HepG2 (cell line): ENCODE results near the gene PKNOX2. TPM values are rescaled to one million over a fixed set of nuclear protein-coding genes. Genes with fewer than 3 reads are reported as not detected.
A peak's percentile ranks its signal among the peaks of the same experiment; 100 is the strongest.

Source experiments
- CEBPG ChIP-seq: IDR thresholded peaks from 2 replicates; pipeline ENCODE4 v1.6.1; 2016
- ELF4 ChIP-seq: sonication (generic); formaldehyde crosslinking; IDR thresholded peaks from 2 replicates; pipeline ENCODE4 v1.5.0; 2020; ENCODE audit warnings: missing genetic modification reagents, mild to moderate bottlenecking, moderate library complexity, borderline replicate concordance
- GATAD2A ChIP-seq: IDR thresholded peaks from 2 replicates; pipeline ENCODE4 v1.6.1; 2016
- HOMEZ ChIP-seq: IDR thresholded peaks from 2 replicates; pipeline ENCODE4 v1.6.1; 2016; ENCODE audit warnings: low read depth
- KLF12 ChIP-seq: sonication (generic); formaldehyde crosslinking; IDR thresholded peaks from 2 replicates; pipeline ENCODE4 v1.4.0; 2020; ENCODE audit warnings: missing genetic modification reagents, borderline replicate concordance
- MAFF ChIP-seq: IDR thresholded peaks from 2 replicates; pipeline ENCODE4 v1.6.1; 2011; ENCODE audit warnings: low read depth, low read length, improper control_type of control experiment
- MIXL1 ChIP-seq: IDR thresholded peaks from 2 replicates; pipeline ENCODE4 v1.6.1; 2016
- SALL1 ChIP-seq: sonication (generic); formaldehyde crosslinking; IDR thresholded peaks from 2 replicates; pipeline ENCODE4 v1.8.0; 2022; ENCODE audit warnings: mild to moderate bottlenecking, missing genetic modification reagents
- SIX4 ChIP-seq: sonication (generic); formaldehyde crosslinking; IDR thresholded peaks from 2 replicates; pipeline ENCODE4 v1.4.0; 2020; ENCODE audit warnings: missing genetic modification reagents
- SOX13 ChIP-seq, 3 experiments: fragments of 450-650 bp in 1 of 3; sonication (generic) in 1 of 3; formaldehyde crosslinking in 1 of 3; IDR thresholded peaks in 2 of 3; conservative IDR thresholded peaks in 1 of 3; 2 replicates each; pipeline versions ENCODE4 v1.5.0 to v1.6.1; 2016 to 2020; ENCODE audit warnings: antibody characterized with exemption in 1 of 3, mild to moderate bottlenecking in 1 of 3, missing compliant biosample characterization in 1 of 3, missing genetic modification reagents in 1 of 3, moderate library complexity in 1 of 3
- ZNF253 ChIP-seq: sonication (generic); formaldehyde crosslinking; IDR thresholded peaks from 2 replicates; pipeline ENCODE4 v1.8.0; 2022; ENCODE audit warnings: mild to moderate bottlenecking, missing genetic modification reagents, borderline replicate concordance
- ZNF317 ChIP-seq: sonication (generic); formaldehyde crosslinking; IDR thresholded peaks from 2 replicates; pipeline ENCODE4 v1.5.0; 2020; ENCODE audit warnings: mild to moderate bottlenecking, missing genetic modification reagents
- ZNF333 ChIP-seq: sonication (generic); formaldehyde crosslinking; IDR thresholded peaks from 2 replicates; pipeline ENCODE4 v1.4.0; 2020; ENCODE audit warnings: mild to moderate bottlenecking, missing genetic modification reagents, borderline replicate concordance
- ZNF646 ChIP-seq: sonication (generic); formaldehyde crosslinking; IDR thresholded peaks from 2 replicates; pipeline ENCODE4 v1.9.0; 2021; ENCODE audit warnings: mild to moderate bottlenecking, missing genetic modification reagents
- ZNF652 ChIP-seq: IDR thresholded peaks from 2 replicates; pipeline ENCODE4 v1.6.1; 2016; ENCODE audit warnings: low read depth, borderline replicate concordance
- ZSCAN20 ChIP-seq: sonication (generic); formaldehyde crosslinking; IDR thresholded peaks from 2 replicates; pipeline ENCODE4 v1.4.0; 2020; ENCODE audit warnings: missing genetic modification reagents, mild to moderate bottlenecking, borderline replicate concordance
- polyA plus RNA-seq, 8 experiments: library from polyadenylated mRNA; depleted of rRNA in 3 of 8; stranded (reverse) in 7 of 8; unstranded in 1 of 8; fragments of >200 nt; fragmentation: Illumina TruSeq in 4 of 8; extraction: Trizol in 4 of 8; gene quantifications; 2 replicates each; pipeline versions ENCODE4 v1.2.1 to v1.2.3, GENCODE V29; 2011 to 2016; ENCODE audit warnings: low read depth in 4 of 8, missing spikeins in 1 of 8, mixed read lengths in 1 of 8; ENCODE audit not compliant: insufficient read depth in 1 of 8
- total RNA-seq, 5 experiments: library from RNA; depleted of rRNA; stranded (reverse); fragments of >200 nt; fragmentation: Illumina TruSeq; extraction: Trizol; gene quantifications; 2 replicates each; pipeline ENCODE4 v1.2.3, GENCODE V29; 2016; ENCODE audit warnings: low read depth in 1 of 5
- TF ChIP-seq, protein P1 (sequence below): sonication (generic); formaldehyde crosslinking; IDR thresholded peaks from 2 replicates; pipeline ENCODE4 v1.4.0; 2020; ENCODE audit warnings: mild to moderate bottlenecking, low read depth, missing genetic modification reagents
- TF ChIP-seq, protein P2 (sequence below): sonication (generic); formaldehyde crosslinking; IDR thresholded peaks from 2 replicates; pipeline ENCODE4 v1.5.1; 2020; ENCODE audit warnings: missing genetic modification reagents, mild to moderate bottlenecking, borderline replicate concordance

Gene PKNOX2
- total and polyA plus RNA-seq, 2 of the 13 experiments (the other 11 are each of a cell fraction or from before 2014, with no cell fraction given), result not detected

DNA sequence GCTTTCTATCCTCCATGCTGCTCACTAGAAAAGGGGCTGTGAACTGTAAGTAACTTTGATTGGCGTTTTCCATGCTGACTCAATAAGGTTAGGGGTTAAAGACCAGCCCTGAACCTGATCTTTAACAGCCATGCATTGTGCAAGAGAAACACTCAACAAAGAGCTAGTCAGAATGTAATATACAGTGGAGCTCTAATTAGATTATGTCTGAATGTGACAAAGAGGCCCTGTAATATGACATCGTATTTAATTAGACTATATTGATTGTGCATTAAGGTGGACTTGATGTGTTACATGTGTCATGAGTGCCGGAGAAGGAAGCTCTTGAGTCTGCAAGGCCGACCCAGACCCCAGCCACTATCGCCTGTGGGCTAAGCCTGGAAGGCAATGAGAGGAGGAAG, 70.5 kb downstream of the PKNOX2 start (continued):
- no peak for TF ChIP-seq KLF12 (CRISPR knock-in tag)
- TF ChIP-seq CEBPG (CRISPR knock-in tag), result peak; percentile 85
- TF ChIP-seq MAFF, result no peak
- 0 out of 2 replicates have a peak, but pooled peaks have one; percentile 41 for TF ChIP-seq SIX4 (CRISPR knock-in tag)
- TF ChIP-seq ZNF646, result no peak
- TF ChIP-seq, protein P1, sequence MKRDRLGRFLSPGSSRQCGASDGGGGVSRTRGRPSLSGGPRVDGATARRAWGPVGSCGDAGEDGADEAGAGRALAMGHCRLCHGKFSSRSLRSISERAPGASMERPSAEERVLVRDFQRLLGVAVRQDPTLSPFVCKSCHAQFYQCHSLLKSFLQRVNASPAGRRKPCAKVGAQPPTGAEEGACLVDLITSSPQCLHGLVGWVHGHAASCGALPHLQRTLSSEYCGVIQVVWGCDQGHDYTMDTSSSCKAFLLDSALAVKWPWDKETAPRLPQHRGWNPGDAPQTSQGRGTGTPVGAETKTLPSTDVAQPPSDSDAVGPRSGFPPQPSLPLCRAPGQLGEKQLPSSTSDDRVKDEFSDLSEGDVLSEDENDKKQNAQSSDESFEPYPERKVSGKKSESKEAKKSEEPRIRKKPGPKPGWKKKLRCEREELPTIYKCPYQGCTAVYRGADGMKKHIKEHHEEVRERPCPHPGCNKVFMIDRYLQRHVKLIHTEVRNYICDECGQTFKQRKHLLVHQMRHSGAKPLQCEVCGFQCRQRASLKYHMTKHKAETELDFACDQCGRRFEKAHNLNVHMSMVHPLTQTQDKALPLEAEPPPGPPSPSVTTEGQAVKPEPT (CRISPR knock-in tag), result no peak
- no peak for TF ChIP-seq ZSCAN20 (CRISPR knock-in tag)
- TF ChIP-seq SALL1, result no peak; the same call in 1 of the 2 replicates
- no peak for TF ChIP-seq ZNF253 (CRISPR knock-in tag)
- peak; percentile 31; the same call in 1 of the 2 replicates for TF ChIP-seq GATAD2A (CRISPR knock-in tag)
- TF ChIP-seq HOMEZ (CRISPR knock-in tag), result 0 out of 2 replicates have a peak, but pooled peaks have one; percentile 13
- TF ChIP-seq ZNF652 (CRISPR knock-in tag), result peak; percentile 49; the same call in 1 of the 2 replicates
- TF ChIP-seq, protein P2, sequence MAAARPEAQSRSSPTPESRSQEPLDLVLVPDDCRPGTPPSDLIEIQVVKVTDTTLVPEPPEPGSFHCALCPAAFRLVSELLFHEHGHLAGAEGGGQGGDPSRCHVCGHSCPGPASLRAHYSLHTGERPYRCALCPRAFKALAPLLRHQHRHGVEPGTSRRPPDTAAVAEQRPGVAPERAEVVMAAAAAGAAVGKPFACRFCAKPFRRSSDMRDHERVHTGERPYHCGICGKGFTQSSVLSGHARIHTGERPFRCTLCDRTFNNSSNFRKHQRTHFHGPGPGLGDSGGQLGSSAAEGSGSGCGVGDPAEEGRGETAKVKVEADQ (CRISPR knock-in tag), result no peak
- TF ChIP-seq SOX13 (IDR thresholded peaks at IDR 0.05), result no peak
- TF ChIP-seq SOX13 (CRISPR knock-in tag; conservative IDR thresholded peaks at IDR 0.05 in 1 of 2, IDR thresholded peaks at IDR 0.05 in 1 of 2), result peak in 1 of 2 experiments; percentile 50; a peak in 1 of 4 replicates
- no peak for TF ChIP-seq ZNF317
- TF ChIP-seq MIXL1 (CRISPR knock-in tag), result peak; percentile 88
- TF ChIP-seq ELF4 (CRISPR knock-in tag), result no peak
- TF ChIP-seq ZNF333, result no peak
